Adipocyte (in vitro differentiated cells): ENCODE data around the gene FAM193B.

Experiments
- DNase-seq: peaks from one replicate; pipeline ENCODE4 v3.0.0-alpha.2; 2015; ENCODE audit warnings: low read depth
- H3K27me3 ChIP-seq: replicated peaks from 2 replicates; pipeline ENCODE4 v1.7.0; 2013; ENCODE audit warnings: mild to moderate bottlenecking, low read length, moderate library complexity; ENCODE audit not compliant: control insufficient read depth, insufficient read depth
- H3K36me3 ChIP-seq: 2 replicates; pipeline ENCODE4 v1.7.0; 2013; ENCODE audit warnings: low read length, mild to moderate bottlenecking, moderate library complexity; ENCODE audit not compliant: control insufficient read depth, insufficient read depth, severe bottlenecking
- H3K4me1 ChIP-seq: 2 replicates; pipeline ENCODE4 v1.7.0; 2013; ENCODE audit warnings: mild to moderate bottlenecking, low read length, moderate library complexity; ENCODE audit not compliant: control insufficient read depth, insufficient read depth
- H3K4me3 ChIP-seq: 2 replicates; pipeline ENCODE4 v1.7.0; 2013; ENCODE audit warnings: mild to moderate bottlenecking, low read length, moderate library complexity
- H3K9ac ChIP-seq: 2 replicates; pipeline ENCODE4 v1.7.0; 2013; ENCODE audit warnings: mild to moderate bottlenecking, low read length, moderate library complexity
- H3K9me3 ChIP-seq: 2 replicates; pipeline ENCODE4 v1.7.0; 2013; ENCODE audit warnings: mild to moderate bottlenecking, low read length, moderate library complexity; ENCODE audit not compliant: control insufficient read depth

Gene FAM193B

DNA sequence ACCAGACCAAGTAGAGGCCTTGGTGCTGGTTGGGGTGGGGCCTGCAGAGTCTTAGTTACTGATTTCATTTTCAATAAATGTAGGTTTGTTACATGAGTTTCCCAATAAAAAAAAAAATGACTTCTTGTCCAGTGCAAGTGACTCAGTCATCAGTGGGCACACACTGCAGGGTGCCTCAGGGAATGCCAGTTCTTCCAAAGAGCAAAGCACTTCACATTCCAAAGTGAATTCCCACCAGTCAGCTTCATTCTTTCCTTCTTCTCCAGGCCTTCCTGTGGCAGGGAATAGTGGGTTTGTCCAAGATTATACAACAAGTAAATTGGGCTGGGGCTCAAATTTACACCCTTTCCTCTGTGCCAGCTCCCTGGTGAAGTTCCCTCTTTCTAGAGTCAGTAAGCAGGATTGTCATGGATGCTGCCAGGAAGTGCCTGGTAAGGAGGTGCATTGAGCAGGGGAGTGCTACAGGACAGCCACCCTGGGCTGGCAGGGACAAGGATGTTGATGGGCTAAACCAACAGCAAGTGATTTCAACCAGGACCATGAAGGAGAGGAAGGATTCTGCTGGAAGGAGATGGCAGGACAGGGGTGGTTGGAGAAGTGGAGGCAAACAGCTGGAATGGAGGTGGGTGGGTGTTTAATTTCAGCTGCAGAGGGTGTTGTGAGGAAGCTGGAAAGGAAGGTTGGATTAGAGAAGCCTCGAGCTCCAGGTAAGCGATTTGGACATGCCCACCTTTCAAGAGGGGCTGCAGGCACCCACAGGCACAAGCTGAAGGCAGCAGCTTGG, 41.8 kb upstream of the FAM193B start:
- Histone ChIP-seq H3K9me3 (no peaks in the 10 kb centered on the region), H3K36me3 (peaks cover 37% of the 10 kb centered on the region), H3K9ac (no peak overlapping the region), H3K27me3 (no peaks in the 10 kb centered on the region), H3K4me3 (no peak overlapping the region), H3K4me1 (peaks cover 20% of the 10 kb centered on the region)
- DNase-seq, result no peak

DNA sequence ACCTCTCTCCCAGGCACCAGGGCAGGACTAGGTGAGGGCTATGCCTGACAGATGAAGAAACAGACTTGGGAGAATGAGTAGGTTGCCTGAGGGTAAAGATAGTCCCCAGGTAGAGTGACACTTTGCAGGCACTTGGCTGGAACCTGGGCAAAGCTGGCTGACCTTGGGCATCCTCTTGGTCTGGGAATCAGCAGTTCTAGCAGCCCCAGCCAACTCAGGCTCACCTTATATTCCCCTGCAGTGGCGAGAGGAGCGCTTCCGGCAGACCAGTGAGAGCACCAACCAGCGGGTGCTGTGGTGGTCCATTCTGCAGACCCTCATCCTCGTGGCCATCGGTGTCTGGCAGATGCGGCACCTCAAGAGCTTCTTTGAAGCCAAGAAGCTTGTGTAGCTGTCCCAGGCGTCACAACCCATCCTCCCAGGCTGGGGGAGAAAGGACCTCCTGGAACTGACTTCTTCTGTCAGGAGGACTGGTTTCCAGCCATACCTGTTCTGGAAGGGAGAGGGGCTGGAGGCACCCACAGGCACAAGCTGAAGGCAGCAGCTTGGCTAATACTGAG, 40.7 kb upstream of the FAM193B start:
- DNase-seq, result no peak
- H3K9me3 ChIP-seq, result no peaks in the 10 kb centered on the region
- H3K4me3 ChIP-seq, result no peak overlapping the region
- H3K36me3 ChIP-seq, result peaks cover 37% of the 10 kb centered on the region
- H3K9ac ChIP-seq, result no peak overlapping the region
- H3K4me1 ChIP-seq, result peaks cover 14% of the 10 kb centered on the region
- peaks cover 7% of the 10 kb centered on the region for H3K27me3 ChIP-seq

DNA sequence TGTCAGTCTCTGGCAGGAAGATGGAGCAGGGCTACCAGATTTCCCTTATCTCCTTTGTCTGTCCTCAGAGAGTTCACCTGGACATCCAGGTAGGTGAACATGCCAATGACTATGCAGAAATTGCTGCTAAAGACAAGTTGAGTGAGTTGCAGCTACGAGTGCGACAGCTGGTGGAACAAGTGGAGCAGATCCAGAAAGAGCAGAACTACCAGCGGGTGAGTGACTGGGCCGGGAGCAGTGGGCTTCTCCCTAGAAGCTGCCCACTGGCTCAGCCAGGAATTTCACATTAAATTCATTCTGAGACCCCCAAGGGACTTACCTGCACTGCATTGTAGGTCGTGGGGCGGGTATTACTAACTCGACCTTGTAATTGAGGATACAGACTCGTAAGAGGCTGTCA, 39.7 kb upstream of the FAM193B start:
- Histone ChIP-seq H3K36me3 (peaks cover 37% of the 10 kb centered on the region), H3K27me3 (peaks cover 15% of the 10 kb centered on the region), H3K9me3 (no peaks in the 10 kb centered on the region), H3K4me3 (peak overlapping the region; percentile 97), H3K4me1 (peaks cover 14% of the 10 kb centered on the region), H3K9ac (peak overlapping the region; percentile 96)
- DNase-seq, result no peak

DNA sequence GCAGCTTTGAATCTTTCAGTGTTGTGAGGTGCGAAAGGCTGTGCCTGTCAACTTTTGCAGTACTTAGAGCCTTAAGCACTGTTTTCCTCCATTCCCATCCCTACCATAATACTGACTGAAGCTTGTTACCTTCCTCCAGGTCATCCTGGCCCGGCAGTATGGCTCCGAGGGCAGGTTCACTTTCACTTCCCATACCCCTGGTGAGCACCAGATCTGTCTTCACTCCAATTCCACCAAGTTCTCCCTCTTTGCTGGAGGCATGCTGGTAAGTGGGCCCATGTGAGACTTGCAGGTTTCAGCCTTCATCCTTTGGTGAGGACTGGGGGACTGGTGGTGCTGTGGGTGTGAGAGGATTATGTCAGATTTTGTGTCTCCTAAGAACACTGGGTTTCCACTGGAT, 39.1 kb upstream of the FAM193B start:
- H3K9me3 ChIP-seq, result no peaks in the 10 kb centered on the region
- H3K4me1 ChIP-seq, result peaks cover 14% of the 10 kb centered on the region
- H3K4me3 ChIP-seq, result peak overlapping the region; percentile 97
- H3K27me3 ChIP-seq, result peaks cover 18% of the 10 kb centered on the region
- DNase-seq, result no peak
- peak overlapping the region; percentile 96 for H3K9ac ChIP-seq
- H3K36me3 ChIP-seq, result peaks cover 37% of the 10 kb centered on the region

DNA sequence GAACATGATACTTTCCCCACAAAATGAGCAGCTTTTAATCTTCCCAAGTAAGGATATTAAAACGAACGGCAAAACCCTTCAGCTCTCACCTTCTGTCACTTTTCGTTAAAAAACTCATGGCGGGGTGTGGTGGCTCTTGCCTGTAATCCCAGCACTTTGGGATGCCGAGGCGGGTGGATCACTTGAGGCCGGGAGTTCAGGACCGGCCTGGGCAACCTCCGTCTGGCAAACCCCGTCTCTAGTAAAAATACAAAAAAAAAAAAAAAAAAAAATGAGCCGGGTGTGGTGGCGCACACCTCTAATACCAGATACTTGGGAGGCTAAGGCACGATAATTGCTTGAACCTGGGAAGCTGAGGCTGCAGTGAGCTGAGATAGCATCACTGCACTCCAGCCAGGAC, 38.5 kb upstream of the FAM193B start:
- Histone ChIP-seq H3K27me3 (peaks cover 24% of the 10 kb centered on the region), H3K36me3 (peaks cover 37% of the 10 kb centered on the region)
- DNase-seq, result no peak

DNA sequence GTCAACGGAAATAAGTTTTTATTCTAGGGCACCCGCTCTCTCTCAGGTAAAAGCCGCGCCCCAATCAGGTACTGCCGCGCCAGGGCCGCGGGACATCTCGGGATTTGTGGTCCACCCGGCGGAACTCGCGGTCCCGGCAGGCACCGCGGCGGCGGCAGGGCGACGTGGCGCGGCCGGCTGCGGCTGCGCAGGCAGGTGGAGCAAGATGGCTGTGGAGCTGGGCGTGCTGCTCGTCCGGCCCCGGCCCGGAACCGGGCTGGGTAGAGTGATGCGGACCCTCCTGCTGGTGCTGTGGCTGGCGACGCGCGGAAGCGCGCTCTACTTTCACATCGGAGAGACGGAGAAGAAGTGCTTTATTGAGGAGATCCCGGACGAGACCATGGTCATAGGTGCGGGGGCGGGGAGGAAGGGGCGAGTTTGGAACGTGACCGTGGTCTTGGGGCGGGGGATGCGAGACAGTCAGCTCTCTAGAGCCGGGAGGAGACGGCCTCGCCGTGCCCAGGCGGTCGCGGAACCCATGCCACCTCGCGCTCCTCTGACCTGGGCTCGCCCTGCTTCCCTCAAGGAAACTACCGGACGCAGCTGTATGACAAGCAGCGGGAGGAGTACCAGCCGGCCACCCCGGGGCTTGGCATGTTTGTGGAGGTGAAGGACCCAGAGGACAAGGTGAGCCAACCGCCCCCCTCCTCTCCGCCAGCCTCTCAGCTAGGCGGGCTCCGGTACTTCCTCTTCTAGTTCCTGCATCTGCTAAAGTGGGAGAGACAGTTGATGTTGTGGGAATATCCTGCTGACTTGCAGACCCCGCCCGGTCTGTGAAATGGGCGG, 37.9 kb upstream of the FAM193B start, which contains the start of gene TMED9:
TMED9 (plus strand) TSS at position 194 of the 825 bp plus-strand sequence; CDS start at position 206, 12 bp downstream.
- peak; percentile 93 for DNase-seq
- Histone ChIP-seq H3K4me1 (peaks cover 14% of the 10 kb centered on the region), H3K36me3 (peaks cover 37% of the 10 kb centered on the region), H3K4me3 (peak within 1 kb of the TSS; percentile 97), H3K27me3 (peaks cover 26% of the 10 kb centered on the region), H3K9me3 (no peaks in the 10 kb centered on the region), H3K9ac (peak within 1 kb of the TSS; percentile 96)

More for the DNA sequence above, 38.5 kb upstream of the FAM193B start:
- peak overlapping the region; percentile 96 for H3K9ac ChIP-seq
- peak overlapping the region; percentile 97 for H3K4me3 ChIP-seq
- no peaks in the 10 kb centered on the region for H3K9me3 ChIP-seq
- H3K4me1 ChIP-seq, result peaks cover 14% of the 10 kb centered on the region

DNA sequence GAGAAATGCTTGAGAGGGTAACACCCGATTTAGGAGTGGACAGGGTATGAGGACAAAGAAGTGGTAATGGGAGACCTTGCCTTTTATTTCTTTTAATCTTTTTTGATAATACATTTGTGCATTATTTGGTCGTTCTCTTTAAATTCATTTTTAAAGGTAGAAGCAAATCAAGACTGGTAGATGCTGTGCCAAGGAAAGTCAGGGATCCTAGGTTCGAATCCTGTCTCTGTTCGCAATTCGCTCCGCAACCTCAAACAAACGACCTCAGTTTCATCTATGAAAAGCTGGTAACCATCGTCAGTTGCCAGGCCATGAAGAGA, 37.3 kb upstream of the FAM193B start:
- Histone ChIP-seq H3K4me3 (peak overlapping the region; percentile 97), H3K36me3 (peaks cover 35% of the 10 kb centered on the region), H3K4me1 (peaks cover 14% of the 10 kb centered on the region), H3K9ac (peak overlapping the region; percentile 96), H3K27me3 (peaks cover 26% of the 10 kb centered on the region), H3K9me3 (no peaks in the 10 kb centered on the region)
- no peak for DNase-seq

DNA sequence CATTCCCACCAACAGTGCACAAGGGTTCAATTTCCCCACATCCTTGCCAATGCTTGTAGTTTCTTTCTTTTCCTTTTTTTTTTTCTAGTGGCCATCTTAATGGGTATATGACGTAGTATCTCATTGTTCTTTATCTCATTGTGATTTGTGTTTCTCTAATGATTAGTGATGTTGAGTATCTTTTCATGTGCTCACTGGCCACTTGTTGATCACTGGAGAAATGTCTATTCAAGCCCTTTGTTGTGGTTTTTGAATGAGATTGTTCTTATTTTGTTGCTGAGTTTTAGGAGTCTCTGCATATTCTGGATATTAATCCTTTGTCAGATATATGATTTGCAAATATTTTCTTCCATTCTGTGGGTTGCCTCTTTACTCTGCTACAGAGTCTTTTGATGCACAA, 36.0 kb upstream of the FAM193B start:
- H3K4me1 ChIP-seq, result peaks cover 14% of the 10 kb centered on the region
- peaks cover 22% of the 10 kb centered on the region for H3K36me3 ChIP-seq
- H3K4me3 ChIP-seq, result no peak overlapping the region
- no peak overlapping the region for H3K9ac ChIP-seq
- no peak for DNase-seq
- peaks cover 30% of the 10 kb centered on the region for H3K27me3 ChIP-seq
- no peaks in the 10 kb centered on the region for H3K9me3 ChIP-seq

DNA sequence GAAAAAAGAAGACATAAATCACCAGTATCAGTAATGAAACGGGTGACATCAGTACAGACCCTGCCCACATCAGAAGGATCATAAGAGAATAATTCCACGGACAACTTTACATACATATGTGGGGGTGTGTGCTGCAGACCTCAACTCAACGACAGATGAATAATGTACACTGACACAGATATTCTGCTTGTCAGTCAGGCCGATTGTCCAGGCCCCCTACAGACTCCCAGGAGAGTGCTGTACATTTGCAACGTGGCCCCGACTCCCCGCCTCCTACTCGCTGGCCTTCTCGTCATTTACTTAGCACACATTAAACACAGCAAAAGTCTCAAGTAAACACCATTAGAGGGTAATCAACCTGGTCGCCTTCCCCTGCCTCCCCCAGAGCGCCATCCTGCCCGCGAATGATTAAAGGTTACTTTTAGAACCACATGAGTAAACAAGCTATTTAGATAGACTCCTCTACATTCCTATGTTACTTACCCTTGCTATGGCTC, 34.1 kb upstream of the FAM193B start:
- Histone ChIP-seq H3K9ac (no peak overlapping the region), H3K9me3 (no peaks in the 10 kb centered on the region), H3K36me3 (peaks cover 3% of the 10 kb centered on the region), H3K27me3 (peaks cover 43% of the 10 kb centered on the region), H3K4me1 (peaks cover 9% of the 10 kb centered on the region), H3K4me3 (no peak overlapping the region)
- DNase-seq, result no peak

DNA sequence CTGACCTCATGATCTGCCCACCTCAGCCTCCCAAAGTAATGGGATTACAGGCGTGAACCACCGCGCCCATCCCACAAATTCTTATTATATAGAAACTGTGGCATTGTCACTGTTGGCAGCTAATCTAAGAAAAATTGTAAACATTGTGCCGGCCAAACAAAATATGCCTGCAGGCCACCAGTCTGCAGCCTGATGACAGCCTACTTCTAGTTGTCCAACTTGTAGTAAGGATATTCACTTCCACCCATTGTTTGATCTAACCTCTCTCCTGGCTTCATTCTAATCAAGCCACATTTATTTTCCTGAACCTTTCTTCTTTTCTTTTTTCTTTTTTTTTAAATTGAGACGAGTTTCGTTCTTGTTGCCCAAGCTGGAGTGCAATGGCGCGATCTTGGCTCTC, 24.0 kb upstream of the FAM193B start:
- H3K9ac ChIP-seq, result no peak overlapping the region
- no peak for DNase-seq
- H3K36me3 ChIP-seq, result no peaks in the 10 kb centered on the region
- no peaks in the 10 kb centered on the region for H3K4me1 ChIP-seq
- peaks cover 13% of the 10 kb centered on the region for H3K27me3 ChIP-seq
- no peak overlapping the region for H3K4me3 ChIP-seq
- no peaks in the 10 kb centered on the region for H3K9me3 ChIP-seq

DNA sequence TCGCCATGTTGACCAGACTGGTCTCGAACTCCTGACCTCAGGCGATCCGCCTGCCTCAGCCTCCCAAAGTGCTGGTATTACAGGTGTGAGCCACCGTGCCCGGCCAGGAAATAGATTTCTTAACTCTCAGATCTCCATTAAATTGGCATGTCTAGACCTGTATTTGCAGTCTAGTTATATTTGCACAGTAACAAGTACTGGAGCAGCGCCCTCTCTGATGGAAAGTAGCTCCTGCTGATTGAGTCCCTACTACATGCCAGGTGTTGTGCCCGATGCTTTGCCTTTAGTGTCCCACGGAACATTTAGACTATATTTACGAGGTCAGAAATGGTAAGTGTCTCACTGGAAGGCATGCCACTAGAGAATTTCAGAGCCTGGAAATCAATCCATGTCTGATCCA, 21.8 kb upstream of the FAM193B start:
- peaks cover 13% of the 10 kb centered on the region for H3K27me3 ChIP-seq
- H3K4me1 ChIP-seq, result no peaks in the 10 kb centered on the region
- H3K9me3 ChIP-seq, result no peaks in the 10 kb centered on the region
- H3K9ac ChIP-seq, result no peak overlapping the region
- H3K36me3 ChIP-seq, result no peaks in the 10 kb centered on the region
- no peak overlapping the region for H3K4me3 ChIP-seq
- DNase-seq, result no peak
